Measurements from ENCODE around the gene STOX2.

DNA sequence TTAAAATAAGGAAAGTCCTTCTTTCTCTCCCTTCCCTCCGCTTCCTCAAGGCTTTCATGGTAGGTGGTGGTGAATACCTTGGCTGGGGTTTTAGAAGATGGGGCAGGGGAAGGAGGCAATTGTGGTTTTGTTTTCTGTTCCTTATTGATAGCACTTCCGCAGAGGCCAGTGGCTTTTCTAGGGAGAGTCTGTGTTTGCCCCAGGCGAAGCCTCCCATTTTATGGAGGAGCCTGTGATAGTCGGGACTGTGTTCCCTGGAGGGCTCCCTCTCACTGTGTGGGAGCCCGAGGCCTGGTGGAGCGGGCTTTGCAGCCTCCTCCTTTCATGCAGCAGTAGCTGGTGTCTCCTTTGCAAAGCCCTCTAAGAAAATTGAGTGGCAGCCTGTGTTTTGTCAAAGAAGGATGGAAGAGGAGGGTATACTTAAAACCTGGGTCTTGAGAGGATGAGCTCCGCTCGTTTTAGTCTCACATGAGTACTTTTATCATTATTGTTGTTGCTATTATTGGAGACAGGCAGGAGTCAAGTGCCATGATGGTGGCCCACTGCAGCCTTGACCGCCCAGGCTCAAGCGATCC lies 29.8 kb upstream of the STOX2 start:
- TF ChIP-seq, protein P1, sequence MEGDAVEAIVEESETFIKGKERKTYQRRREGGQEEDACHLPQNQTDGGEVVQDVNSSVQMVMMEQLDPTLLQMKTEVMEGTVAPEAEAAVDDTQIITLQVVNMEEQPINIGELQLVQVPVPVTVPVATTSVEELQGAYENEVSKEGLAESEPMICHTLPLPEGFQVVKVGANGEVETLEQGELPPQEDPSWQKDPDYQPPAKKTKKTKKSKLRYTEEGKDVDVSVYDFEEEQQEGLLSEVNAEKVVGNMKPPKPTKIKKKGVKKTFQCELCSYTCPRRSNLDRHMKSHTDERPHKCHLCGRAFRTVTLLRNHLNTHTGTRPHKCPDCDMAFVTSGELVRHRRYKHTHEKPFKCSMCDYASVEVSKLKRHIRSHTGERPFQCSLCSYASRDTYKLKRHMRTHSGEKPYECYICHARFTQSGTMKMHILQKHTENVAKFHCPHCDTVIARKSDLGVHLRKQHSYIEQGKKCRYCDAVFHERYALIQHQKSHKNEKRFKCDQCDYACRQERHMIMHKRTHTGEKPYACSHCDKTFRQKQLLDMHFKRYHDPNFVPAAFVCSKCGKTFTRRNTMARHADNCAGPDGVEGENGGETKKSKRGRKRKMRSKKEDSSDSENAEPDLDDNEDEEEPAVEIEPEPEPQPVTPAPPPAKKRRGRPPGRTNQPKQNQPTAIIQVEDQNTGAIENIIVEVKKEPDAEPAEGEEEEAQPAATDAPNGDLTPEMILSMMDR (IDR thresholded peaks at IDR 0.05): no peak
- TF ChIP-seq POLR2A (IDR thresholded peaks at IDR 0.05): no peak

Data from Peyer's patch (tissue), 4 donors.